Ramos (cell line): ENCODE results near the gene MTHFD1.
"Not testable (repeated sequence)": the region's sequence is repeated elsewhere in the genome, so short reads cannot be mapped to it uniquely, and the experiment has no call there.

Experiments used
- in situ Hi-C: fragments of 300-500 bp; cut with MboI; formaldehyde crosslinking; loops from one replicate; pipeline ENCODE4 v1.14.3; 2022; ENCODE audit warnings: low sequenced_read_pairs; ENCODE audit not compliant: unreplicated experiment

Gene MTHFD1

GRCh38 chr14:64387782-64388532 is at the start of gene MTHFD1:
MTHFD1 (plus strand) TSS chr14:64388353; CDS start chr14:64388428, 75 bp downstream.
- in situ Hi-C loops: no loop called here

GRCh38 chr14:64338616-64339316 is 49.4 kb upstream of the MTHFD1 start:
- in situ Hi-C loops: no loop called here

DNA sequence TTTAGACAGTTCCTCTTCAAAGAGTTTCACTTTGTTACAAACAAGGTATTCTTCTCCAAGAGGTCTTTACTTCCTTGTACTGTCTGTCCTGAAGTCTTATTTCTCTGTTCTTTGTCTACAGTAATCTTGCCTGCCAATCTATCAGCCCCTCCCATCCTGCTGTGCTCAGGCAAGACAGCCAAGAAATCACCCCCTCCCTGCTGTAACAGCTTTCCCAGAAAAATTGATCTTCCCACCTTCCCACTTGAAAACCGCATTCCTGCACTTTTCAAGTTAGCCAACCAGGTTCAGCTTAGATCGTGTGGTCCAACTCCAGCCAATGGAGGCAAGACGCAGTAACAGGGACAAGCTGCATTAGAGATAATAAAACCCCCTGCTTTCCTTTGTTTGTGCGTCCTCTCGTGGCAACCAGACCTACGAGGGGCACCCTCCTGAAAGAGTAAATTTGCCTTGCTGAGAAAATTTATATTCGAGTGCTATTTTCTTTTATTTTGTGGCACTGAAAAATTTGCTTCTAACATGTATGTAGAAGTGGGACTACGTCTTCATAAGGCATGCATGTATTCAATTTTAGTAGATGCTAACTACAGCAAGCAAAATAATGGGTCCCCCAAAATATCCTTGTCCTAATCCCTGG is 47.5 kb upstream of the MTHFD1 start:
- in situ Hi-C loops: loop anchor here (5.0 to 10.0 kb wide), 3 partner anchors 134 to 424 kb away; no protein-coding TSS in a partner anchor

- in situ Hi-C loops: loop anchor here (10.0 kb wide), 2 partner anchors 127 to 417 kb away; no protein-coding TSS in a partner anchor
Observed at GRCh38 chr14:64347748-64348147, 40.4 kb upstream of the MTHFD1 start.

DNA sequence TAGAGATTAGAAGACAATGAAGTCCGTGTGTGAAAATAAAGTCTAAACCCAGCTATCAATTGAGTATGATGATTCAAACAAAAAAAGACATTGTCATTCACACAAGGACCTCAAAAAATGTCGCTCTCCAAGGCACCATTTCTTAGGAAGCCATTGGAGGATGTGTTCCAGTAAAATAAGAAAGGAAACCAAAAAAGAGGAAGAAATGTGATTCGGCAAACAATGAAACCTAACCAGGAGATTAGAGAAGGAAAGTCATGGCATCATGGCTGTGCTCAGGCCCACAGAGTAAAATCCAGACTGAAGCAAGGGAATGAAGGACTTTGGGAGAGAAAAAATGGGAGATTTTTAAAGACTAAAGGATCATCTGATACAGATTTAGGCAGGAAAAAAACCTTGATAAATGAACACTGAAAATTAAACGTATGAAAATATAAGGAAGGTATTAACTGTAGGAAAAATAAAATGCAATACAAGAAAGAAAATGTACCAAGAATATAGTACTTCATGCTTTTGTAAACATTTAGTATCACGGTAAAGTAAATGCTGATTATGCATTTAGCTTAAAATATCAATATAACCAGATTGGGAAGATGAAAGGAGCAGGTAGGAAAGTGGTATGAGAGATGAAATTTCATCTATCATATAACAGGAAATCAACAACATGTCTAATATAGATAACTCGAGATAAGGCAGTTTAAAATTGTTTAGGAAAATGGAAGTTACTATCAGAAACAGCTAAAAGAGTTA is 38.2 kb upstream of the MTHFD1 start:
- in situ Hi-C loops: loop anchor here (10.0 kb wide), 2 partner anchors 125 to 415 kb away; no protein-coding TSS in a partner anchor

DNA sequence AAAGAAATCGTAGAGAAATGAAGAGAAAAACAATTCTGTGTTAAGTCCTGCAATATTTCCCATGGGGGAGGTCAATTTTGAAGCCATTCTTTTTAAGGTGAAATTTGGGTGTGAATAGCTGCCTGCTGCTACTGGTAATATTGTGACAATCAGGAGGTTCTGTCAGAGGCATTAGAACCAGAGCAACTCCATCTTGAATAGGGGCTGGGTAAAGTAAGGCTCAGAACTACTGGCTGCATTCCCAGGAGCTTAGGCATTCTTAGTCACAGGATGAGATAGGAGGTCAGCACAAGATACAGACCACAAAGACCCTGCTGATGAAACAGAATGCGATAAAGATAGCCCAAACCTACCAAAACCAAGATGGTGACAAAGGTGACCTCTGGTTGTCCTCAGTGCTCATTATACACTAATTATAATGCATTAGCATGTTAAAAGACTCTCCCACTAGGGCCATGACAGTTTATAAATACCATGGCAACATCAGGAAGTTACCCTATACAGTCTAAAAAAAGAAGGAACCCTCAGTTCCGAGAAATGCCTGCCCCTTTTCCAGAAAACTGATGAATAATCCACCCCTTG is 24.8 kb upstream of the MTHFD1 start:
- in situ Hi-C loops: no loop called here

DNA sequence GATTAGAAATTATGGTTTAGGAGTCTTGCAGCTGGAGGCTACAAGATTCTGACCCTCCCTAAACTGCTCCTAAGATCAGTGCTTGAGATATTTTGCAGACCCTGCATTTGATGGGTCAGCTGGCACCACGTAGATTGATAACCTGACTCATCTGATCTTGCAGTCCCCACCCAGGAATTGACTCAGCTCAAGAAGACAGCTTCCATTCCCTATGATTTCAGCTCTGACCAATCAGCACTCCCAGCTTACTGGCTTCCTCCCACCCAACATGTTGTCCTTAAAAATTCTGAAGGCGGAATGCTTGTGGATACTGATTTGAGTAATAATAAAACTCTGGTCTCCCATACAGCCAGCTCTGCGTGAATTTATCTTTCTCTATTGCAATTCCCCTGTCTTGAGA is 23.2 kb upstream of the MTHFD1 start:
- in situ Hi-C loops: no loop called here

- in situ Hi-C loops: not testable (repeated sequence)
Observed at GRCh38 chr14:64365358-64365889, 22.7 kb upstream of the MTHFD1 start.

DNA sequence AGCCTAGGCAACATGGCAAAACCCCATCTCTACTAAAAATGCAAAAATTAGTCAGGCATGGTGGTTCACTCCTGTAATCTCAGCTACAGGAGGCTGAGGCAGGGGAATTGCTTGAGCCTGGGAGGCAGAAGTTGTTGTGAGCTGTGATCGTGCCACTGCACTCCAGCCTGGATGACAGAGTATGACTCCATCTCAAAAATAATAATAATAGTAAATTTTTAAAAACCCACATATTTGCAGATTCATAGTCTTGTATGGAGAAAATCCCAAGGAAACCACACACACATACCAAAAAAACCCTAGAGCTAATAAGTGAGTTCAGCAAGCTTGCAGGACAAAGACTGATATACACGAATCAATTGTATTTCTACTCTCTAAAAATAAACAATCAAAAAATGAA is 19.0 kb upstream of the MTHFD1 start:
- in situ Hi-C loops: no loop called here

GRCh38 chr14:64387232-64387781 is 846 bp upstream of the MTHFD1 start:
- in situ Hi-C loops: no loop called here

GRCh38 chr14:64388533-64389285 is 556 bp downstream of the MTHFD1 start:
- in situ Hi-C loops: no loop called here

DNA sequence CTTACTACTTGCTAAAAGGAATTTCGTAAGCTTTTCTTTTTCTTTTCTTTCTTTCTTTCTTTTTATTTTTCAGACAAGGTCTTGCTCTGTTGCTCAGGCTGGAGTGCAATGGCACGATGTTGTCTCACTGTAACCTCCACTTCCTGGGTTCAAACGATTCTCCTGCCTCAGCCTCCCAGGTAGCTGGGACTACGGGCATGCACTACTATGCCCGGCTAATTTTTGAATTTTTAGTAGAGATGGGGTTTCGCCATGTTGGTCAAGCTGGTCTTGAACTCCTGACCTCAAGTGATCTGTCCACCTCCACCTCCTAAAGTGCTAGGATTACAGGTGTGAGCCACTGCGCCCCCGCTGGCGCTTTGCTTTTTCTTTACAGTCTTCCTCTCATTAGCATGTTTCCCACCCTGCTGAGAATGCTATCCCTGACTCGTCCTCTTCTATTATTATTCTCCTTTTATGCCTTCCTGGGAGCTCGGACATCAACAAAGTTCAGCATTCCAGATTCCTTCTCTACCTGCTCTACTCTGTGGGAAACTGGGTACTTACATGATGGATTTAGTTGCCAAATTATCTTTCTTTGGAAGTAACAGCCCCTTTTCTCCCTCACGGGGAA is 3.1 kb downstream of the MTHFD1 start:
- in situ Hi-C loops: no loop called here

DNA sequence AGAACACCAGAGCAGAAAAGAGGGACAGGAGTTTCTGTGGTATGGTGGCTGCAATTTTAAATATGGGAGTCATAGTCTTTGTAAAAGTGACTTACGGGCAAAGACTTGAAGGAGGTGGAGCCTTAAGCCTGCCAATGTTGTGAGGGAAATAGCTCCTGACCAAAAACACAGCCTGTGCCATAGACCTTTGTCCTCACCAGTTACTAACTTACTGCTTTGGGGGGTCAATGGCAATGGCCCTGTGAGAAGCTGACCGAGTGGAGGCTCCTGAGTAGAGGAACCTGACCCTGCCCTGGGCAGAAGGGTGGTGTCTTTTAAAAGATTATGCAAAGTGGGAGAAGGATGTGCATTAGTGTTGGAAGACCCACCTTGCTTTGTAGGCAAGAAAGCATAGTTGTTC is 3.8 kb downstream of the MTHFD1 start:
- in situ Hi-C loops: no loop called here

- in situ Hi-C loops: not testable (repeated sequence)
Observed at GRCh38 chr14:64393189-64393726, 5.1 kb downstream of the MTHFD1 start.

- in situ Hi-C loops: no loop called here
Observed at GRCh38 chr14:64394423-64394822, 6.3 kb downstream of the MTHFD1 start.

DNA sequence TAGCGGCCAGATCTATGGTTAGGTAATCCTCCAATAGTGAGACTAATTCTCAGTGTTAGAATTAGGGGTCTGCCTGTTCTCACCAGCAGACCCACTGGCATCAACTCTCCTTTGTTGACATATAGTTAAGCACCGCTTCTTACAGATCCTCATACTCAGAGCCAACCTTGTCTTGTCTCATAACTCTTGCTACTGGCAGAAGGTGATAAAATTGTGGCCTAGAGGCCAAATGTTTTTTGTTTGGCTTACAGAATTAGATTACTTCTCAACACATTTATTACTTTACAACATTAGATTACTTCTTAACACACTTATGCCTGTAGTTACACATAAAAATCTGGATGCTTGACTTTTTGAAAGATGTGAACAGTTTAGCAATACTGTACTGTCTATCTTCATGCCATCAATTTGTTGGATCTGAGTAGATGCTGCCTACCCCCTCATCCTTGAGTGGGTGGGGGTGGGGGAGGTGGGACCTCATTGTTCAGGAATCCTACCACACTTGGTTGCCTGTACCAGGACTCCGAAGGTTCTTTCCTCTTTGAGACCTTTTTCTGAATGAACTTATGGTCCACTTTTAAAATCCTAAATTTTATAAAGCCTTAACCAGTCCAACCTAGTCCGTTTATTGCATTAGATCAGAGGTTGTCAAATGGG is 7.0 kb downstream of the MTHFD1 start:
- in situ Hi-C loops: no loop called here

- in situ Hi-C loops: no loop called here
Observed at GRCh38 chr14:64400829-64401459, 12.8 kb downstream of the MTHFD1 start.
